RPMI7951 (cell line): ENCODE results near the gene COA1. TPM values are rescaled to one million over a fixed set of nuclear protein-coding genes. Genes with fewer than 3 reads are reported as not detected.
"Not testable (repeated sequence)": the region's sequence is repeated elsewhere in the genome, so short reads cannot be mapped to it uniquely, and the experiment has no call there.

Experiments
- DNase-seq: peaks from one replicate; pipeline ENCODE4 v3.0.0-alpha.2; 2012; ENCODE audit warnings: low read depth
- total RNA-seq: library from RNA; depleted of rRNA; stranded (reverse); fragments of >200 nt; shearing (Covaris generic); gene quantifications from 2 replicates; pipeline ENCODE4 v1.2.3, GENCODE V29; 2014

Gene COA1
- total RNA-seq, 1 experiment from 2014 or later, result 245 TPM

GRCh38 chr7:43630482-43630881 is 98.8 kb downstream of the COA1 start:
- no peak for DNase-seq

GRCh38 chr7:43629857-43630256 is 99.5 kb downstream of the COA1 start:
- DNase-seq, result no peak

DNA sequence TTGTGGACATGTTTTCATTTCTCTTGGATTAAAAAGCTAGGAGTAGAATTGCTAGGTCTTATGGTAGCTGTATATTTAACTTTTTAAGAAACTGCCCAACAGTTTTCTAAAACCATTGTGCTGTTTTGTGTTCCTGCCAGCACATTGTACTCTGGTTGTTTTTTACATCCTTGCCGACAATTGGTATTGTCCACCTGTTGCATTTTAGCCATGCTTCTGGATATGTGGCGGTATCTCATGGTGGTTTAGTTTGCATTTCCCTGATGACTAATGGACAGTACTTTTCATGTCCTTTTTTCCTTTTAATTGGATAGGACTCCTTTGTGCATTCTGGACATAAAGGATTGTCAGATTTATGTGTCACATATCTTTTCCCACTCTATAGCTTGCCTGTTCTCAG is 100.9 kb downstream of the COA1 start:
- peak; percentile 35 for DNase-seq

DNA sequence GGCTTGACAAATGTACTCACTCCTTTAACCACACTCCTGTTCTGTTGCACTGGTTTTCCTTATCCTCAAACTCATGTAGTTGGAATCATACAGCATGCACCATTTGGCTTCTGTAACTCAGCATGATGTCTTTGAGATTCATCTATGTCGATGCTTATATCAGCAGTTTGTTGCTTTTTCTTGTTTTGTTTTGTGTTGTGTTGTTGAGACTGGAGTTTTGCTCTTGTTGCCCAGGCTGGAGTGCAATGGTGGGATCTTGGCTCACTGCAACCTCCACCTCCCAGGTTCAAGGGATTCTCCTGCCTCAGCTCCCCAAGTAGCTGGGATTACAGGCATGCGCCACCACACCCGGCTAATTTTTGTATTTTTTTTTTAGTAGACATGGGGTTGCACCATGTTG is 101.5 kb downstream of the COA1 start:
- not testable (repeated sequence) for DNase-seq

GRCh38 chr7:43626695-43627094 is 102.6 kb downstream of the COA1 start:
- DNase-seq, result no peak

DNA sequence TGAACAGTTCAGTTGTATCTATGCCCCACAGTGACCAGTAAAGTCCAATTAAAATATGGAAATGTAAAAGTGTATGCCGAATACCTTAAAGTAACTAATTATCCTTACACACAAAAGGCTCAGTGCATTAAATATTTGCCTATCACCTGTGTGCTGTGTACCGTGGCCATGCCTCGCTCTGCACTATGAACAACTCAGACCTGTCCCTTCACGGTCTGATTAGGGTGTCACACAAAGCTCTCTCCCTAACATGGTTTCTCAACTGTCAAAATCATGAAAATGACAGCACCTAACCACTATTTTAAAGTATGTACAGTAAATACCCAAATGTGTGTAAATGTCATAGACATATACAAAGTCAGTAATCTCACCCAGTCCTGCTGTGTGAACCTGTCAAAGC is 103.3 kb downstream of the COA1 start:
- DNase-seq, result no peak

DNA sequence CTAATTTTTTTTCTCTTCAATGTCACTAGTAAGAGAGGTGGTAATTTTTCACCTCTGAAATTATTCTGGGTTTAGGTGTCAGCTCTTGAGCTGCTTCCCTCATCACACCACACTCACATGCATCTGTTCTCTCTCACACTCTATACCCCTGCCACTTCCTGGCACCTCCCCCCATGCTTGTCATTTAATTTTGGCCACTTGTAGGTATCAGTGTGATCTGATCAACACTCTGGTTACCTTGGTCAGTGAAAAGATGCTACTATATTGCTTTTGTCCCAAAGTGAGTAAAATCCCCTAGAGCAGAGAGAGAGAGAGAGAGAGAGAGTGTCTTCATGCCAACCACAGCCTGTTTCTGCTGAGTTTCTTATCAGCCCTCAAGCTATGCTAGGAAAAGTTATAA is 103.9 kb downstream of the COA1 start:
- no peak for DNase-seq

DNA sequence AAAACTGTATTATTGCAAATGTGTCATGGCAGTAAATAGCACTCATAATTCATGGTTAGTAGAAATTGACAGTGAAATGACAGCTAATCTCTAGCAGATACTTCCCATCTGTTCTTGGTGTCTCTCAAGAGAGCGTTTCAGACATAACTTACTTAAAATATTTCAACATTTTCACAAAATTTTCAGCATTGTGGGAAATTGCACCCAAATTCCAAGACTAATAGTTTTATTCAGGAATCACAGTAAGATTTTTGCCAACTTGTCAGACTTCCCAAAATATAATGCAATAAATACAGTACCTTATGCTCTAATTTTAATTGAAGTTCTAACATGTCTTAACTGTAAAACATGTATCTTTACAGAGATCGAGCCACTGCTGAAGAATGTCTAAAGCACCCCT is 105.2 kb downstream of the COA1 start:
- no peak for DNase-seq

DNA sequence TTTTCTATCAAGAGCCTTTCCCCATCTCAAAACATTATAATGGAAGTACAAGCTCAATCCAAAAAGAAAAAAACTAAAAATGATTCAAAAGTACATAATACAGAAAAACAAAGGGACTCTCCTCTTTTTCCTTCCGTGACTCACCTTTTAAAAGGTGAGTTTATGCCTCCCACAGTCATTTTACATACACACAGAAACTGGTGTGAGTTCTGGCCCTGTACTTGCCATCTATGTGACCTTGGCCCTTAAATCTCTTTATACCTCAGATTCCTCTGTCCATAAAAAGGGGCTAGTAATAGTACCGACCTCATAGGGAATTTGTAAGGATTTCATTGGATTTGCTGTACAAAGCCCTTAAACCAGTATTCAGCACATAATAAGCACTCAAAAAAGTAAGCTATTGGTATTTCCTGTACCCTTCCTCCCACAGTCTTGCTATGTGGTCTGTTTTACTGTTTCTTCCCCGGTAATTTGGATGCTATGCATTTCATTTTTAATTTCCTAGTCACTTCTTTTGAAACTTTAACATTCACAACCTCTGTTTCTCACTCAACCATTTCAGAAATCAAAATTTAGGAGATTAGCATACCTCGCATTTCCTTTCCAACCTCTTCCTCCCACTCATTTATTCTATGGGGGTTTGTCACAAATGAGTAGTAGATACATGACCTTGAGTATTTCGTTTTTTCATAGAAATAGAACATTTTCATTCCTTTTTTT is 107.4 kb downstream of the COA1 start:
- no peak for DNase-seq

DNA sequence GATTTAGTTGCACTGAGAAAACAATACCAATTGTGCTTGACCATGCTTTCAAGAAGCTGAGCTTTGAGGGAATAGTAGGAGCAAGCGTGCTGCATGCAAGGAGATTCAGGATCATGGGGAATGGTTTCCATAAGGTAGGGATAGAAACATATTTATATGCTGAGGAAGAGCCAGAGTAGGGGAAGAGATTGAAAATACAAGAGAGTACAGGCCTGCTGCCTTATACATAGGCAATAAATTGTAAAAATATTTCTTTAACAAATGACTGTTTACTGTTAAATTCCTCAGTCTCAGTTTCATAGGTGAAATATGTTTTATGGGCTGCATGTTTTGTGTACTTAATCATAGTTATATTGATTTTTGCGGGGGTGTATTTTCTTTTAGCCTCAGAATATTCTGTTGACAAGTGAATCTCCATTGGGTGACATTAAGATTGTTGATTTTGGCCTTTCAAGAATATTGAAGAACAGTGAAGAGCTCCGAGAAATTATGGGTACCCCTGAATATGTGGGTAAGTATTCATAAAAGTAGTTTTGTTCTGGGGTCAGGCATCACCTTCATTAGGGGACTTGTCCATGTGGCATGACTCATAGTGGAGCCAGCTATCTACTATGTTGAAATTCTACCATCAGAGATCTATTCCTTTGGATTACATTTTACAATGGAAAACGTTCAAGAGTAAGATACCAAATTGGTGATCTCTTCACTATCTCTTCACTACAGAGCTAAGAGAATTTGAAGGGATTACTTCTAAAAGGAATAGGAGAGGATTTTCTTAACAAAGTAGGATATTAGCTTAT is 109.9 kb downstream of the COA1 start:
- no peak for DNase-seq

DNA sequence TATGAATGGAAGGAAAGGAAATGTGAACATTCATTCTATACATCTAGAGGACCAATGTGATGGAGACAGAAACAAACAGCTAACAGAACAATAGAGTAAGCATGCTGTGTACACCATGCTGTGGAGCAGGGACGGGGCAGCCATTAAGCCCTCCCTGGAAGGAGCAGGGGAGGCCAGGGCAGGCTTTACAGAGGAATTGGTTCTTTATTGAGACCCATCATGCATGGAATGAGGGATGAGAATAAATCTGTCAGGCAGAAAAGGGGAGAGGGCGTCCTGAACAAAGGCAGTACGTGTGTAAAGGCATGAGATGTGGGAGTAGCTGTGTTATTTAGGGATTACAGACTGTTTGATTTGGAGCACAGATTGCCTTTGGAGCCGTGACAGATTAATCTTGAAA is 111.2 kb downstream of the COA1 start:
- no peak for DNase-seq

GRCh38 chr7:43616977-43617376 is 112.3 kb downstream of the COA1 start:
- DNase-seq, result no peak

DNA sequence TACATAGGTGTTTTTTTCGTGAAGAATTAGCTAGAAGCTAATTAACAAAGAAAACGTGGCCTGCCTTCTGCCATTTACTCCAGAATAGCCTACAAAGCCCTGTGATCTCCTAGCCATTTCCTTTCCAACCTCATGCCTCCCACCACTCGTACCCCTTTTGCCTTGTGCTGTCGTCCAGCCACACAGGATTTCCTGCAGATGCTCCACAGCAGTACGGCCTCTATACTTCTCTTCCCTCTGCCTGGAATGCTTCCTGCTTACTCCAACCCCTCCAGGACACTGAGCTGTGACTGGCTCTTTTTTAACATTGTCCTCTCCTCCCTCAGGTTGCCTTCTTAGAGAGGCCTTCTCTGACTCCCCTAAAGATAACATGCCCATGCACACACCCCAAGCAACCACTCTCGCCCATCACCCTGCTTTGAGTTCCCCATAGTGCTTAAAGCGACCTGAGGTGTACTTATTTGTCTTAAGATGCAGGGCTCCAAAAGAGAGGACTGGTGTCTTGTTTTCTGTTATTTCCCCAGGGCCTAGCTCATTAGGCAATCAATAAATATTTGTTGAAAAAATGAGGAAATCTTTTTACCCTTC is 113.7 kb downstream of the COA1 start:
- DNase-seq, result no peak

GRCh38 chr7:43612599-43613589 is 116.4 kb downstream of the COA1 start:
- DNase-seq, result peak; percentile 72

DNA sequence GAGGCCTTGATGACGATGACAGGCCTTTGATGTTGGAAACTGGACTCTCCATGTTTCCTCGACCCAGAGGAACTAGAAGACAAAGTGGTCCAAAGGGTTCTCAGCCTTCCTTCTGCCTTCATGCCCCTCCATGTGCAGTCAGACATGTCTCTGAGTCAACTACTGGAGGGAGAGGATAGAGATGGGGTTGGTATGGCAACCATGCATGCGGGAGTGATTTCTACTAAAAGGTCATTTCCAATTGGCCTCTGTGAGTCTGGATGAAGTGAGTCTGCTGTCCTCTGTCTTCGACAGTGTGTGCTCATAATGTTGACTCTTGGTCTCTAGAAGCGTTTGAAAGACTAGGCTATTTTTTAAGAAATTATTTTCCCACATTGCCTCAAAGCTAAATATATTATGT is 117.2 kb downstream of the COA1 start:
- DNase-seq, result peak; percentile 47

GRCh38 chr7:43609097-43609496 is 120.2 kb downstream of the COA1 start:
- DNase-seq, result no peak

DNA sequence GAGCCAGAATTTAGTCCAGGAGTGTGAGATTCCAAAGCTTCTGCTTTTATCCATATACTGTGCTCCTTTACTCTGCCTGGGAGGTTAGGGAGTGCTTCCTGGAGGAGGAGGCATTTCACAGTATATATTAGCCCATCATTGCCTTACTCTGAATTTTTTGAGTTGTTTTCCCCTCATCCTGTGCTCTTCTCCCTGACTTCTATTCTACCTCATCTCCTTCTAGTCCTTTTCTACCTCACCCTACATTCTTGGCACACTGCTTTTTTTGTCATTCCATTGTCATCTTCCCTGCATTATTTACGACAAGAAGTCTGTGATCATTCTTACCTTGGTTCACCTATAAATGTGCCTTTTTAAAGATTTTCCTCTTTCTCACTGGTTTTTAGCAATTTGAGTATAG is 125.1 kb downstream of the COA1 start:
- DNase-seq, result no peak

GRCh38 chr7:43602256-43602655 is 127.1 kb downstream of the COA1 start:
- no peak for DNase-seq

GRCh38 chr7:43600056-43600455 is 129.3 kb downstream of the COA1 start:
- no peak for DNase-seq

- peak; percentile 46 for DNase-seq
Measured at GRCh38 chr7:43596426-43596825, 132.9 kb downstream of the COA1 start.

DNA sequence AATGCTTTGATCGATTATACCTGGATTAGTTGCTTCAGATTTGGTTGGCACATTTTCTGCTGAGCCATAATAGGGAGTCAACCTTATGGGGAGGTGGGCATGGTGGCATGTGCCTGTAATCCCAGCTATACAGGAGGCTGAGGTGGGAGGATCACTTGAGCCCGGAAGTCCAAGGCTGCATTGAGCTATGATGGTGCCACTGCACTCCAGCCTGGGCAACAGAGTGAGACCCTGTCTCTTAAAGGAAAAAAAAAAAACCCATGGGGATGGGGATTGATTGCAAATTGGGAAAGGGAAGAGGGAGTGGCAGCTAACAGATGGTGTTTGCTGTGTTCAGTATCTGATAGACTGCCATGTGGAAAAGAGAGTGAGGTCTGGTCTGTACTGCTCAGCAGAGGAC is 135.3 kb downstream of the COA1 start:
- DNase-seq, result no peak

DNA sequence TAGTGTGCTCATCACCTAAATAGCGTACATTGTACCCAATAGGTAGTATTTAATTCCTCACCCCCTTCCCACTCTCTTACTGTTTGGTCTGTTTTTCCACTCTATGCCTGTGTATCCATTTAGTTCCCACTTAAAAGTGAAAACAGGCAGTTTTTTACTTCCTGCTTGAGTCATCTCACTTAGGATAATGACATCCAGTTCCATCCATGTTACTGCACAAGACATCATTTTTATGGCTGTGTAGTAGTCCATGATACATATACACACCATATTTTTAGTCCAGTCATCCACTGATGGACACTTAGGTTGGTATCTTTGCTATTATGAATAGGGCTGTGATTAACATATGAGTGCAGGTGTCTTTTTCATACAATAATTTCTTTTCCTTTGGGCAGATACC is 136.3 kb downstream of the COA1 start:
- peak; percentile 40 for DNase-seq
